Body of pancreas (tissue), 4 donors: ENCODE measurements around the gene SLIRP.

Source experiments
- CTCF ChIP-seq, 7 experiments: fragments of 450-650 bp in 4 of 7; fragments of 200-600 bp in 3 of 7; sonication (generic) in 3 of 7; IDR thresholded peaks; one replicate each; pipeline ENCODE4 v1.5.1; 2016 to 2019; ENCODE audit warnings: antibody characterized with exemption in 7 of 7
- POLR2A ChIP-seq, 3 donors: fragments of 450-650 bp; IDR thresholded peaks; one replicate each; pipeline ENCODE4 v1.6.1; 2016; ENCODE audit warnings: antibody characterized with exemption in 3 of 3, mild to moderate bottlenecking in 2 of 3

- TF ChIP-seq CTCF (IDR thresholded peaks at IDR 0.05) (no peak), POLR2A (IDR thresholded peaks at IDR 0.05) (no peak)
Observed at GRCh38 chr14:77682158-77682553, 25.7 kb upstream of the SLIRP start.
